WI38 (cell line): ENCODE data around the gene HLA-A.
A peak's percentile ranks its signal among the peaks of the same experiment; 100 is the strongest.

Experiments used
- H3K4me3 ChIP-seq: 2 replicates; pipeline ENCODE4 v1.5.1; 2011; ENCODE audit warnings: low read depth, mild to moderate bottlenecking, control low read depth, low read length
- CTCF ChIP-seq: IDR thresholded peaks from 2 replicates; pipeline ENCODE4 v1.5.1; 2012; ENCODE audit warnings: low read depth, mild to moderate bottlenecking, control low read depth, low read length

The HLA-A gene

GRCh38 chr6:29942275-29943052 is at the start of gene HLA-A:
HLA-A (plus strand) TSS chr6:29942532; CDS start chr6:29942554, 22 bp downstream.
- peak within 1 kb of the TSS; percentile 67 for H3K4me3 ChIP-seq
- no peak for TF ChIP-seq CTCF

GRCh38 chr6:29892696-29893095 is 49.6 kb upstream of the HLA-A start:
- no peak for TF ChIP-seq CTCF
- no peak overlapping the region for H3K4me3 ChIP-seq

GRCh38 chr6:29899281-29899680 is 43.1 kb upstream of the HLA-A start:
- no peak overlapping the region for H3K4me3 ChIP-seq
- no peak for TF ChIP-seq CTCF

GRCh38 chr6:29905286-29905685 is 37.0 kb upstream of the HLA-A start:
- no peak for TF ChIP-seq CTCF
- no peak overlapping the region for H3K4me3 ChIP-seq

GRCh38 chr6:29907637-29908340 is 34.5 kb upstream of the HLA-A start:
- no peak for TF ChIP-seq CTCF
- no peak overlapping the region for H3K4me3 ChIP-seq

- no peak for TF ChIP-seq CTCF
These were observed 34.0 kb upstream of the HLA-A start for GRCh38 chr6:29908341-29908662.

GRCh38 chr6:29908710-29909109 is 33.6 kb upstream of the HLA-A start:
- no peak overlapping the region for H3K4me3 ChIP-seq
- TF ChIP-seq CTCF = no peak

More at GRCh38 chr6:29908341-29908662, 34.0 kb upstream of the HLA-A start:
- H3K4me3 ChIP-seq = no peak overlapping the region
